HG03432 (cell line): ENCODE measurements around the gene MRPL52.

ENCODE experiments used
- ATAC-seq: cut with Tn5 transposase; IDR thresholded peaks from one replicate; pipeline ENCODE4 v1.9.1; 2021; ENCODE audit warnings: mild to moderate bottlenecking, moderate library complexity; ENCODE audit not compliant: unreplicated experiment

Gene MRPL52

GRCh38 chr14:22808388-22809209 lies 21.1 kb upstream of the MRPL52 start:
- no peak for ATAC-seq

DNA sequence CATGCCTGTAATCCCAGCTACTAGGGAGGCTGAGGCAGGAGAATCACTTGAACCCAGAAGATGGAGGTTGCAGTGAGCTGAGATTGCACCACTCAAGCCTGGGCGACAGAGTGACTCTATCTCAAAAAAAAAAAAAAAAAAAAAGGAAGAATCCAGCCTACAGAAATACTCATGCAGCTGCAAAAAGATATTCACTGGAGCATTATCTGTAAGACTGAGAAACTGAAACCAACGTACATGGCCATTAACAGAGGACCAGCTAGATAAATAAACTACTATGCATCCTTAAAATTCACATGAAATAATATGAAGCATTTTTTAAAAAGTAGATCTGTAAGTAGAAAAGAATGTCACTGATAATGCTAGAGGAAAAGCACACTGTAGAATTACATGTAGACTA lies 18.0 kb upstream of the MRPL52 start:
- no peak for ATAC-seq

- no peak for ATAC-seq
Measured at GRCh38 chr14:22812744-22813143, 16.9 kb upstream of the MRPL52 start.

DNA sequence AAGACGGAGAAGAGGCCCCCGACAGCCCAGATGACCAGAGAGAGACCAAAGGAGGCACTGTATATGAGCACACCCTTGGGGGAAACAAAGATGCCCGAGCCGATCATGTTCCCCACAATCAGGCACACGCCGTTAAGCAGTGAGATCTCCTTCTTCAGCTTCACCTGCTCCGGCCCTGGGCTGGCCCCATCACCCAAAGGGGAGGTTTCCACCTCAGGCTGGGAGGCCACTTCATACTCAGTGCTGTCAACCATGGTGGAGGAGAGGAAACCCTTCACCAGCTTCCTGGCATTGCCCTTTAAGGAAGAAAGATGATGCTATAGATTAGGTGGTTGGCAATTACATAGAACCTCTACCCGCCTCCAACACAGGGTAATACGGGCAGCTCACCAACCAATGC lies 16.5 kb upstream of the MRPL52 start:
- no peak for ATAC-seq

DNA sequence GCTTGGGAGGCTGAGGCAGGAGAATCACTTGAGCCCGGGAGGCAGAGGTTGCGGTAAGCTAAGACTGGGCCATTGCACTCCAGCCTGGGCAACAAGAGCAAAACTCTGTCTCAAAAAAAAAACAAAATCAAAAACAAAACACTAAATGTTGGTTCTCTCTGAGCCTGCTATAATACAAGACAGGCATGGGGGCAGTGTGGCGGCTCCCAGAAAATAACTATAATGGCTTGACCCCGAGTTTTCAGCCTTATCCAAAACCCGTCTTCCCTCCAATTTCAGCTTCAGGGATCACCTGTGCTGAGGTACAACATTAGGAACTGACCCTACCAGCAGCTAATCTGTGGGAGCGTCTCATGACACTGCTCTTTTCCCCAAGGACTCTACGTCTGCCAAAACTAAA lies 15.3 kb upstream of the MRPL52 start:
- no peak for ATAC-seq

DNA sequence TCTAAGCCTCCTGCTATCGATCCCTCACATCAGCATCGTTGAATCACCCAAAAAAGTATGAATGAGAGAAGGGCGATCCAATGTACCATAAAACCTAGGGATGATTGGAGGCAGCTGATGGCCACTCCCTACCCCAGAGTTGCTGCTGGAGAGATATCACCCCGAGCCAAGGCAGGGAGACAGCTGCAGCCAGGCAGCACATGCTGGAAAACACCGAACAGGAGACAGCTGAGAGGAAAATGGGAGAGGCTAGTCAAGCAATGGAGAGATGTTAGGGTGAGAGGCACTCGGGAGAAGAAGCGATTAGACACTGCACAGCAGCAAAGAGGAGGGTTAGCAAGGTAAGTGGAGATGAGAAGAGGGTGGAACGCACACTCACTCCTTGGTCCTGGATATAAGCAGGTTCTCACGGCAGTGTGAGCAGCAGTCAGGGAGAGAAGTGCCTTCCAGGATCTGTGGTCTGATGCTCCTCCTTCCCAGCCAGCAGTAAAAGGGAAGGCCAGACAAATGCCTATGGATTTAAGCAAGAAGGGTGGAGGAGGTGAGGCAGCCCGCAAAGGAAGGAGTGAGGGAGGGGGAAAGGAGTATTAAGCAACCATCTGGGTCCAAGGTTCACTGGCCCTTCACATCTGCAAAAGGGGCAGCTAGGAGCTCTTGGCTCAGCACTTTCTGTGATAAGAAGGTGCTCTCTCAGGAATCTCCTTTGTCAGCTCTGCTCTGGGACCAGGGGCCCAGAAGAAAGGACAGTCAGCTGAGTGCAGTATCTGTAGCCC lies 14.6 kb upstream of the MRPL52 start, which contains the start of gene SLC7A7:
SLC7A7 (minus strand) TSS at position 495 of the 773 bp plus-strand sequence. CDS start 2,037 bp downstream, outside the sequence.
- no peak for ATAC-seq

DNA sequence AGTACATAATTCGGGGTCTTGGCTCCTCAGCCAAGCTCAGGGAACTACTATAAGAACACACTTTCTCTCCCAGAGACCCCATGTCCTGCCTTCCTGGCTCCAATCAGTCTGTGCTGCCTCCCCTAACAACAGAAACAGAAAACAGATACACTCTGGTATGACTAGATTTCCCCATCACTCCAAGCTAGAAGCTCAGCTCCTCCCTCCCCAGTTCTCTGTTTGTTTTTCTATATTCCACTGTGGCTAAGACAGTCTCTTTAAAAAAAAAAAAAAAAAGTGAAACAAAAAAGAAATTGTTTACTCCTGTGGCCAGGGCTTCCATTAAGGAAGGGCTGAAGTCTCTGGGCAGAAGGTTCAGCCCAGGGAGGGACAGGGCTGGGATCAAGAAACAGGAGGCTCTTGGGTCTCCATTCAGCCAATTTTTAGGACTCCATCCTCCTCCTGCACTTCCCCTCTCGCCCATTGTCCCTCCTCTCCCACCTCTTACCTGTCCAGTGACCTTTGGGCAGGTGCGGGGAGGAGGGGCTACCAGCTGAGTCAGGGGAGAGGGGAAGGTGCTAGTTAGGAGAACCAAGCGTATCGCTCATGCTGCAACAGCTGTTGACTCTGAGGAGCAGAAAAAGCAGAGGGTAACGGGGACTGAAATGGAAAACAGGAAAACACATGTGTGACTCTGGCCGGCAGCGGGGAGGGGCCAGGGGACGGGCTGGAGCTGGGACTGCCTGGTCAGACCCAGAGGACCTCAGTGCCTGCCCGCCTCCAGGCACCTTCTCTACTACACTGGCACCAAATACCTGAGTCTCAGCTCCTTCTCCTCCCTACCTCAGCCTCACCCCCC lies 10.3 kb upstream of the MRPL52 start:
- ATAC-seq = peak; percentile 40

- ATAC-seq = no peak
Measured at GRCh38 chr14:22820731-22821130, 9.0 kb upstream of the MRPL52 start.

GRCh38 chr14:22821193-22822015 lies 8.3 kb upstream of the MRPL52 start:
- no peak for ATAC-seq

- no peak for ATAC-seq
Measured at GRCh38 chr14:22822016-22822570, 7.6 kb upstream of the MRPL52 start.

DNA sequence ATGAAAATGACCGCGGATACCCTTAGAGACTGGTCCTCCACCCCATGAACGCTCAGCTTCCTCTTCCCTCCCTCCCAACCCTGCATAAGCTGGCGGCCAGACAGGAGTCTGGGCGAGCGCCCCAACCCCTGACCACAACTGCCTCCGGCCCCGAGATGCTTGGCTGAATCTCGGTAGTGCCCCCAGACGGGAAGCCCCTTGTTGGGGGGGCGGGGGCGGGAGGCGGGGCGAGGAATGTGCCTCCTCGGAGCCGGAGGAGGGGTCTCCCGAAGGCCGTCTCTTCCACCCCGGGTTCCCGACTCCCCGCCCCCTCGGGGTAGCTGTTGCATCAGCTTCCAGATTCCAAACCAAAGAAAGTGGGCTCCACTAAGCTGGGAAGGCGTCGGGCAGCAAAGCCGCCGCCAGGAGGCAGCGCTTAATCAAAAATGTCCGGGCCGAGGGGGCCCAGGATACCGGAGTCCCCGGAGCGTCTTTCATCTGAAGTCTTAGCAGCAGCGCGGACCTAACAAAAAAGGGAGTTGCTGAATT lies 7.1 kb upstream of the MRPL52 start:
- peak; percentile 58 for ATAC-seq

- ATAC-seq = no peak
Measured at GRCh38 chr14:22824711-22825359, 4.9 kb upstream of the MRPL52 start.

DNA sequence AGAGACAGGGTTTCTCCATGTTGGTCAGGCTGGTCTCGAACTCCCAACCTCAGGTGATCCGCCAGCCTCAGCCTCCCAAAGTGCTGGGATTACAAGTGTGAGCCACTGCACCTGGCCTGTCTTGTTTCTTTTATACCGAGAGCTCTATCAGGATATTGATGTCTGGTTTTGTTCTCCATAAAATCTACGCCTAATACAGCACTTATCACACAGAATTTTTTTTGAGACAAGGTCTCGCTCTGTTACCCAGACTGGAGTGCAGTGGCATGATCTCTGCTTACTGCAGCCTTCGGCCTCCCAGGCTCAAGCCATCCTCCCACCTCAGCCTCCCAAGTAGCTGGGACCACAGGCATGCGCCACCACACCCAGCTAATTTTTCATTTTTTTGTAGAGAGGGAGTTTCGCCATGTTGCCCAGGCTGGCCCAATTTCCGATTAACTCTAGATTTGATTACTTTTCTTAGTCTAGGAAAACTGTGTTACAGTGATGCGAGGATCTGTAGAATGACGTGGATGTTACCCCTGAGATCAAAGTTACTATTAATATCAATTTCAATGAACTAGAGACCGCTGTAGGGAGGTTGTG lies 519 bp upstream of the MRPL52 start:
- ATAC-seq = peak; percentile 12

GRCh38 chr14:22830443-22831010 lies 840 bp downstream of the MRPL52 start:
- peak; percentile 5 for ATAC-seq

DNA sequence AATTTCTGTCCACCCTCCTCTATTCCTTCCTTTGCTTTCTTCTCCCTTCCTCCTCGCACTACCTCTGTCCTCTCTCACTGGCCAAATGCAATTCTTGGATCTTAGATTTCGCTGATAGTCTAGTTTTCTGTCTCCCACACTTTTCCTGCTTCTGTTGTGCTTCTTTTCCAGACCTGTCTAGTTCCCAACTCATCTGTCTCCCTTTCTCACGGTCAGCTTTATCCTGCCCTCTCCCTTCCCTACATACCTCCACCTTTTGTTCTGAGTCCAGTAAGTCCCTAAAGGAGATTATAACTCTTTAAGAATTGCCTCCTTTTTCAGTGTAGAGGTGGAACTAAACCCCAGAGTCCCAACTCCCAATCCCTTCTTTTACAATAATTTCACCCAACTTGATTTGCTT lies 5.8 kb downstream of the MRPL52 start:
- no peak for ATAC-seq

DNA sequence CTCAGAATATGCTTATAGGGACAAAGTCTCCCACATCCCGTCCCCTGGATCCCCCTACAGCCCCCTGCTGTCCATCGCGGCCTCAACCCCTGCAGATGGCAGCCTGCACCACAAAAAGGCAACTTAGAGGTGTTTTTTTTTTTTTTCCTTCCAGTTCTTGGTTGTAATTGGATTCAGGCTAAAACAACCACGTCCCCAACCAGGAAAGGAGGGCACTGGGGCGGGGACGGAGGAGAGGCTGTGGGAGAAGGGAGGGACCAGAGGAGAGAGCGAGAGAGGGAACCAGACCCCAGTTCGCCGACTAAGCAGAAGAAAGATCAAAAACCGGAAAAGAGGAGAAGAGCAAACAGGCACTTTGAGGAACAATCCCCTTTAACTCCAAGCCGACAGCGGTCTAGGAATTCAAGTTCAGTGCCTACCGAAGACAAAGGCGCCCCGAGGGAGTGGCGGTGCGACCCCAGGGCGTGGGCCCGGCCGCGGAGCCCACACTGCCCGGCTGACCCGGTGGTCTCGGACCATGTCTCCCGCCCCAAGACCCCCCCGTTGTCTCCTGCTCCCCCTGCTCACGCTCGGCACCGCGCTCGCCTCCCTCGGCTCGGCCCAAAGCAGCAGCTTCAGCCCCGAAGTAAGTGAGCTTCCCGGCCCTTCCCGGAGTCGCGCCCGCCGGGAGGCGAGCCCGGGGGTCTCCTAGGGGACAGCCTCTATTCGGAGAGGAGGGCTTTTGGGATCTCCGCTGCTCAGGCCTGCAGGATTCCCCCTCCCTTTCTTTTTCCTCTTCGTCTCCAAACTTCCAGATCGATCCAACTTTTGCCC lies 6.8 kb downstream of the MRPL52 start, which contains the start of gene MMP14:
MMP14 (plus strand) TSS at position 285 of the 813 bp plus-strand sequence; CDS start at position 518, 233 bp downstream.
- ATAC-seq = no peak

- ATAC-seq = no peak
Measured at GRCh38 chr14:22837114-22837749, 7.5 kb downstream of the MRPL52 start.
